HG03103 (cell line): Measurements from ENCODE around the gene RNASE8.

Source experiments
- ATAC-seq: cut with Tn5 transposase; IDR thresholded peaks from one replicate; pipeline ENCODE4 v1.9.1; 2021; ENCODE audit warnings: low read depth; ENCODE audit not compliant: unreplicated experiment

The RNASE8 gene

DNA sequence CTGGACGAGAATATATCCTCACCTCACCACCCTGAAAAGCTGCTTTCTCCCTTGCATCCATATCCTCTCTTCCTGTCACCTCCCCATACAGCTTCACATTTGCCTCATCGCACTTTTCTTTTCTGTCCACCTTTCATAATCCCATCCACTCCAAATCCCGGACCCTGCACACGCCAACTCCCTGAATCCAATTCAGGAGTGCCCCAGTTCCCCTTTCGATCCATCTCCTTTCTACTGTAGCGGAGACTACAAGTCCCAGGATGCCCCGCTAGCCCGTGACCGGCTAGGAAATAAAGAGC is 45.7 kb downstream of the RNASE8 start:
- ATAC-seq, result no peak

- ATAC-seq, result peak; percentile 82
Observed at GRCh38 chr14:21103710-21104447, 46.3 kb downstream of the RNASE8 start.

- peak; percentile 35 for ATAC-seq
Observed at GRCh38 chr14:21104448-21105060, 46.9 kb downstream of the RNASE8 start.

DNA sequence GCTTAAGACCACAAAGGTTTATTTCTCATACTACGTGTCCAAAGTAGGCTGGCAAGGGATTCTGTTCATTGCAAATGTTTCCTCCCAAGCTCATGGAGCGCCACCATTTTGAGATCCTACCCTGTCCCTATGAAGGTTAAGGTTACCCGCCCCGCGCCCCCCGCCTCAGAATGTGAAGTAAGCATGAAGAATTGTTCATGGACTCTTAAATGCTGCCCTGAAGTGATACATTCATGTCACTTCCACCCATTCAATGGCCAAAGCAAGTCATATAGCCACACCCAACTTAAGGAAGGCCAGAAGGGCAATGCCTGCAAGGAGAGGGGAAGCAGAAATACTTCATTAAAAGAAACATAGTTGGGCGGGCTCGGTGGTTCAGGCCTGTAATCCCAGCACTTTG is 47.5 kb downstream of the RNASE8 start:
- ATAC-seq, result no peak

DNA sequence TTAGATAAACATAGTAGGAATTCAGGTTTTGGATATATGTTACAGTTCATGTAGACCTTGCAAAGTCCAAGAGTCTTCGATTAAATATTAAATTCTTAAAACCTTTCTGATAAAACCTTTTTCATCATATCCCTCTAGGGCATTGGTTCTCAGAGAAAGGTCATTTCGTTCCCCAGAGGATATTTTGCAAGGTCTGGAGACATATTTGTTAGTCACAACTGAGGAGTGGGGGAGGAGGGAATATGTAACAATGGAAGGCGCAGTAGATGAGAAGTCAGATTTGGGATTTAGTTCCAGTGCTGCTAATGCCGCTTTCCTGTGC is 48.5 kb downstream of the RNASE8 start:
- no peak for ATAC-seq

DNA sequence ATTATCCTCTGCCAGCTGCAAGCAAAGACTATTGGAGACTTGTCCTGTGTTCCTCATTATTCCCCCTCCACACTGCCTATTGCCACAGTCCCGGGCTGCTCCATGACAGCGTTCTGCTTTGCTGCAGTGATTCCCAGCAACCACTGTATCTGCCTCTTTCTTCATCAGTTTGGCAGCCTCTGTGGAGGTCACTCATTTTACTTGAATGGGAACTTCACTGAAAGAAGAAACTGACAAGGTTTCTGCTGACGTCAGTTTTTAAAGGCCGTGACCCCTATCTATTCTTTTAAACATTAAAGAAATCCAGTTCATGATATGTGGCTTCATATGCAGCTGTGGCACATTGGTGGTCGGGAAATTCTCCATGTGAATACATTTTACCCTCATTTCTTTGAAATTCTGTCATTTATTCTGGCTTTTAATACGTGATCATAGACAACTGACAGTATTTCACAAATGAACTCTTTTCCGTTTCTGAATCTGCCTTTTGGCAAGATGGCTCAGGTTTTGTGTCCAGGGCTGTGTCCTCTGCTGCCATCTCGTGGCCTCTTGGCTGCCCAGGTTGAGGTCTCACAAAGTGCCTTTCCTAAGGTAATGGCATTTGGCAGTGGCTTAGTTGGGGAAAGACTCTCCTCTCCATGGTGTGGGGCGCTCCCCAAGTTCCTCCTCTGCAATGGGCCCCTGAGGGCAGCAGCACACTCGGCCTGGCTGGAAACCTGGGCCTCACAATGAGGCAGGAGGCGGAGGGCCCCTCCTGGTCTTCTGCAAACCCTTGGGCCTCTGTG is 49.1 kb downstream of the RNASE8 start:
- no peak for ATAC-seq

DNA sequence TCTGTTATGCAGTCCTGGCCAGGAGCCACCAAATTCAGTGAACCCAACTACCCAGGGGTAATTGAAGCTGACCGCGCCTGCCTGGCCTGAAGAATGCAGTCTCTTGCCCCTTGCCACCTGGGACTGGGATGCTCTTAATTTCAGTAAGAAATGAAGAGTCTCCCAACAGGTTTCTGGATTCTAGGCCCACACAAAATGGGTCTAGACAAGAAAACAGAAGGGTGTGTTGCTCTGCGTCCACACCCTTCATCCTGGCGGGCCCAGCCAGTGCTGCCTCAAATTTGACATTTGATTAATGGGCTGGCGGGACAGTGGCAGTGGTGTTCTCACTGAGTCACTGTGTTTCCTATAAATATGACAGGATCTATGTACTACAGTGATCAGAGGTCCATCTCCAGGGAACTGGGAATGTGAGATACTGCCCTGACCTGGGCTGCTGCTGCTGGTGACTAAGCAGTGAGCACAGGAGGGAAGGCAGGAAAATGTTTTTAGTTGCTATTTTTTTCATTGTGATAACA is 49.7 kb downstream of the RNASE8 start:
- no peak for ATAC-seq
